ENCODE results near the gene PCDHA1.

Gene PCDHA1

GRCh38 chr5:141001446-141001843 is 215.5 kb downstream of the PCDHA1 start:
- no peak for TF ChIP-seq CTCF (IDR thresholded peaks at IDR 0.05; ENCODE audit: extremely low read depth, insufficient read depth, missing control alignments)
- in situ Hi-C loops (cut with MboI; ENCODE audit: low pct_unique_long_range_greater_than_20kb, low sequenced_read_pairs, unreplicated experiment), result no loop called here
- DNase-seq (ENCODE audit: low spot score), result no peak

DNA sequence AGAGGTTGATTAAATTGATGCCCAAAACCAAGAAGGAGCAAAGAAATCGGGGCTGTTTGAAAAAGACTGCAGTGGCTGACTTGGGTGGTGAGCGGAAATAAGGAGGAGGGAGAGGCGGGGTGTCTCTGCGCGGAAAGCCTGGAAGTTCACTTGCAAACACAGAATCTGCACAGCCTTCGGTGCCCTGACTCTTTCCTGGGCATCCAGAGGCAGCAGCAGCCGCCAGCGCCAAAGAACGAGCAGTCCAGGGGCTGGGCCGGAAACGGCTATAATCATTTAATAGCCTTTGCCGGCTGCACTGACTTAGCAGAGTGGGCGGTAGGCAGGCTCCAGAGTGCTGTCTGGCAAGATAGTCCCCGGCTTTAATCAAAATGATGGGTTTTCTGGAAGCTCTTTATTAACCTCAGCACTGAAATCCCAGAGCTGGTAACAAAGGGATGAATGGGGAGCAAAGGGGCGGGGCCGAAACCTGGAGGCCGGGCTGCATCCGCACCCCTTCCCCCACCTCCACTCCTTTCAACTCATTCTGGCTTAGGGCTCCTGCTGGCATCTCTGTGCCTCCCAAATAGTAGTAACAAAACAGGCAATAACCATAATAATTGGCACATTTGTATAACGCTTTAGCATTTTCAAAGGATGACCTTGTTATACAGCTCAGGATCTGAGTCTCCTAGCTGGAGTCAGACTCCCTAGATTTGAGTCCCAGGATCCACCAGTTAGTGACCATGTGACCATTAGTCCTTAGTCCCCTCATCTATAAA is 216.1 kb downstream of the PCDHA1 start:
- no peak for TF ChIP-seq CTCF (IDR thresholded peaks at IDR 0.05; ENCODE audit: extremely low read depth, insufficient read depth, missing control alignments)
- no peak for DNase-seq (ENCODE audit: low spot score)
- in situ Hi-C loops (cut with MboI; ENCODE audit: low pct_unique_long_range_greater_than_20kb, low sequenced_read_pairs, unreplicated experiment), result no loop called here

DNA sequence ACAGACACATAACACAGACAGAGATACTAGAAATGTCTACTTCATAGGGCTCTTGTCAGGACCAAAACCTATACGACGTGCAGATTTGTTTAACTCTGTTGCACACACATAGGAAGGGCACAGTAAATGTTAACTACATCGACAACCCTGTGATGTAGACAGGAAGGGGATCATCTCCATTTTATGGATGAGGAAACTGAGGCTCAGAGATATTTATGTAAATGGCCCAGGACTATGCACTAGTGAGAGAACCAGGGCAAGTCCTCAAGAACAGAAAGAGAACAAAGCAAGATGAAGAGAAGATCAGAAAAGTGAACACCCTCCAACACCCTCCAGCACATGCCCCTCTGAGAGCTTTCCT is 216.6 kb downstream of the PCDHA1 start:
- in situ Hi-C loops (cut with MboI; ENCODE audit: low pct_unique_long_range_greater_than_20kb, low sequenced_read_pairs, unreplicated experiment), result no loop called here
- no peak for DNase-seq (ENCODE audit: low spot score)

GRCh38 chr5:141003031-141003430 is 217.1 kb downstream of the PCDHA1 start:
- DNase-seq (ENCODE audit: low spot score), result no peak
- in situ Hi-C loops (cut with MboI; ENCODE audit: low pct_unique_long_range_greater_than_20kb, low sequenced_read_pairs, unreplicated experiment), result no loop called here
- no peak for TF ChIP-seq CTCF (IDR thresholded peaks at IDR 0.05; ENCODE audit: extremely low read depth, insufficient read depth, missing control alignments)

More for the DNA sequence above, 216.6 kb downstream of the PCDHA1 start:
- TF ChIP-seq CTCF (IDR thresholded peaks at IDR 0.05; ENCODE audit: extremely low read depth, insufficient read depth, missing control alignments), result no peak

GRCh38 chr5:141003791-141004611 is 218.1 kb downstream of the PCDHA1 start:
- no peak for DNase-seq (ENCODE audit: low spot score)
- TF ChIP-seq CTCF (IDR thresholded peaks at IDR 0.05; ENCODE audit: extremely low read depth, insufficient read depth, missing control alignments), result no peak

GRCh38 chr5:141007791-141008190 is 221.9 kb downstream of the PCDHA1 start:
- no peak for DNase-seq (ENCODE audit: low spot score)
- no peak for TF ChIP-seq CTCF (IDR thresholded peaks at IDR 0.05; ENCODE audit: extremely low read depth, insufficient read depth, missing control alignments)
- in situ Hi-C loops (cut with MboI; ENCODE audit: low pct_unique_long_range_greater_than_20kb, low sequenced_read_pairs, unreplicated experiment), result no loop called here

More at GRCh38 chr5:141003791-141004611, 218.1 kb downstream of the PCDHA1 start:
- in situ Hi-C loops (cut with MboI; ENCODE audit: low pct_unique_long_range_greater_than_20kb, low sequenced_read_pairs, unreplicated experiment), result no loop called here

Data from GM13977 (cell line).